GM21367 (cell line): ENCODE measurements around the gene PLCD1.
"Not testable (repeated sequence)": the region's sequence is repeated elsewhere in the genome, so short reads cannot be mapped to it uniquely, and the experiment has no call there.

Experiments used
- ATAC-seq: cut with Tn5 transposase; IDR thresholded peaks from one replicate; pipeline ENCODE4 v1.9.1; 2021; ENCODE audit not compliant: unreplicated experiment

Gene PLCD1

GRCh38 chr3:38029400-38030125 is at the start of gene PLCD1:
Gene PLCD1 (minus strand): TSS chr3:38029642. CDS start chr3:38029539, 103 bp downstream.
- ATAC-seq, result no peak

GRCh38 chr3:38077073-38077472 is 47.6 kb upstream of the PLCD1 start:
- ATAC-seq, result not testable (repeated sequence)

DNA sequence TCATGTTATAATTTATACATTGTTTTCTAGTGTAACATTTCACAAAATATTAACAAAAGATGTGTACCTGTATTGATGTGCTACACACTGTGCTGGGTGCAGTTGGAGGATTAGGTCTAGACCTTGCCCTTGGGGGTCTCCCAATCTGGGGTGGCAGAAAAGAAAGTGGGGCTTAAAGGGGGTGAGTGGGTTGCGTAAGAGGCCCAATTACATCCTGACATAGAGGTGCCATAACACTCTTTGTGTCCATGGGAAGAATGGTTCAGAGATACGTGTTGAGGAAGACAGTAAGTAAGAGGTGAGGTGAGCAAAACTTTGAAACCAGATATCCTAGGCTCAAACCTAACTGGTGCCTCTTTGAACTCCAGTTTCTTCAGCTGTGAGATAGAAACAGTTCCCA is 40.6 kb upstream of the PLCD1 start:
- no peak for ATAC-seq

- ATAC-seq, result no peak
These were observed 38.2 kb upstream of the PLCD1 start for GRCh38 chr3:38067508-38068233.

DNA sequence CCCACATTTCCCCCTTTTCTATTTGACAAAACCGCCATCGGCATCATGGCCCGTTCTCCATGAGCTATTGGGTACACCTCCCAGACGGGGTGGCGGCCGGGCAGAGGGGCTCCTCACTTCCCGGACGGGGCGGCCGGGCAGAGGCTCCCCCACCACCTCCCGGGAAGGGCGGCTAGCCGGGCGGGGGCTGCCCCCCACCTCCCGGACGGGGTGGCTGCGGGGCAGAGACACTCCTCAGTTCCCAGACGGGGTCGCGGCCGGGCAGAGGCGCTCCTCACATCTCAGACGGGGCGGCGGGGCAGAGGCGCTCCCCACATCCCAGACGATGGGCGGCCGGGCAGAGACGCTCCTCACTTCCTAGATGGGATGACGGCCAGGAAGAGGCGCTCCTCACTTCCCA is 35.0 kb upstream of the PLCD1 start:
- not testable (repeated sequence) for ATAC-seq

DNA sequence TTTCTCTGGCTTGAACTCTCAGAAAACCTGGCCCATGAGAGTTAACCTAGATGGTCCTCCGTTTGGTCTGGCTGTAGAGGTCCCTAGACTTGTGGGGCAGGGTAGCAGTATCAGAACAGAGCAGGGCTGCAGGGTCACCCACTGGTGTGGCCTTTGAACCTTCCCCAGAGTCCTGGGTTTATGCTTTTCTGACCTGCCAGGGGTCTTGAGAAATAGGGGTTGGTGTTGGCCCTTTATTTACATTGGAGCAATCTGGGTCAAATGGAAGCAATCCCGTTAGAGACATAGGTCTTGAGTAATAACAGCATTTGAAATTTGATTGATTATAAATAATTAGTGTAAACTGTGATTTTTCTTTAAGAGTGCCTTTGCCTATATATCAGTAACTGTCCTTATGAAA is 33.4 kb upstream of the PLCD1 start:
- no peak for ATAC-seq

GRCh38 chr3:38059591-38059990 is 30.1 kb upstream of the PLCD1 start:
- ATAC-seq, result no peak

DNA sequence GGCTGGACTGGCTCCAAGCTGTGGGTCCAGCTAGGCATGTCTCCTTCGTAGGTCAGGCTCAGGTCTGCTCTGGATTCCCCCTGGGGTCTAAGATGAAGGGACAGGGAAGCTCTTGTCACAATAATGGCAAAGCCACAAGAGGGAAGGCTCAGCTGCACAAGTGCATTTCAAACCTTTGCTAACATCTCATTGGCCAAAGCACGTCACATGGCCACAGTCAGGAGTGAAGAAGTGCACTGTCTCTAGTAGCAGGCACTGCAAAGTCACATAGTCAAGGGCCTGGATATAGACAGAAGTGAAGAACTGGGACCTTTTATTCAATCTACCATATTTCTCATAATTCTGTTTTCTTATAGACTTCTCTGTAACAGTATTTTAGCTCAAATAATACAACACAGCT is 29.7 kb upstream of the PLCD1 start:
- no peak for ATAC-seq

DNA sequence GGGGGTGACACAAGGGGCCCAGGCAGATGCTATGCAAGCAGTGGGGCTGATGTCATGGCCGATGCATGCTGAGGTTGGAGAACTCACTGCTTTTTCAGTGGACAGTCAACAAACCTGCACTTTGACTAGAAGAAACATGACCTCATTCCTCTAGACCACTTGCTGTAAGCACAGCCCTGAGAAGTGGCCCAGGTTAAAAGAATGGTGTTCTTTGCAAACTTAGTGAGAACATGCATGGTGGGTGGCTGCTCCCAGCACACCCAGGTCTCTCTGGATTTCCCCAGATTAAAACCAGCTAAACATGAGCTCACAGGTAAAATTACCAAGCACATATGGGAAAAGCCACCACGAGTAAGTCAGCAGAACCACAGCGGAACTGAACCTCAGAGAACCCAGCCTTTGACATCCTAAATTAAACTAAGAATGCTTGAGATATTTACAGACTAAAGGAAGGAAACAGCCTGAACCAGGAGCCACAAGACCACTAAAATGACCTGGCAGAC is 25.1 kb upstream of the PLCD1 start:
- ATAC-seq, result no peak

GRCh38 chr3:38053813-38054498 is 24.5 kb upstream of the PLCD1 start:
- ATAC-seq, result not testable (repeated sequence)

GRCh38 chr3:38053286-38053685 is 23.8 kb upstream of the PLCD1 start:
- ATAC-seq, result not testable (repeated sequence)

DNA sequence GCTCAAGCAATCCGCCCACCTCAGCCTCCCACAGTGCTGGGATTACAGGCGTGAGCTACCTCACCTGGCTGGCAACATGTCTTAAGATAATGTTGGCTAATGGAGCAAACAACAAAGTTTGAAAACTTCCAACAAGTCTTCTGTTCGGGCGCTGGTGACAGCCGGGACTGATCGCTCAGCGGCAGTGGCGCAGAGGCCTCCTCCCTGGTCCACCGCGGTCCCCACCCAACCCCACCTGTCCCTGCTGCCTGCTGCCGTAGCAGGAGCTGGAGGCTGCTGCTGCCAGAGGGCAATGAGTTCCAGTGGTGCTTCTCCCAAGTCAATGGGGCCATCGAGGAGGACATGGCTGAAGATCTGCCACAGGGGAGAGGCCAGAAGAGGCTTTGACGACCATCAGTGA is 21.7 kb upstream of the PLCD1 start:
- no peak for ATAC-seq

- no peak for ATAC-seq
These were observed 20.1 kb upstream of the PLCD1 start for GRCh38 chr3:38049358-38050126.

DNA sequence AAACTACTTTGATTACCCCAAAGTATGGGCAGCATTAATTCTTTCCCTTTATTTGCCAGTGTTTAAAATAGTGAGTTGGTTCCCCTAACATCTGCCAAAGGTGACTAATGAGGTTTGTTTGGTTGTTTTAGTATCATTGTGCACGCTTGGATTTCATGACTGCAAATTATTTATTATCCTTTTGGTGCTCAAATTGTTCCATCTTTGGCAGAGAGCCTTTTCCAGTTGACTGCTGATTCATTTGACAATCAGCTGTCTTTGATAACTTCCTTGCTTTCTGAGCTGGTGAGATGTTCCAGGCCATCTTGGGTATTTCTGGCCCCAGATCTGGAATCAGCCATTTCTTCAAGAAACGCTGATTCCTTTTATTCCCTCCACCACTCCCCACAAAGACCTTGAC is 18.5 kb upstream of the PLCD1 start:
- no peak for ATAC-seq

- ATAC-seq, result no peak
These were observed 17.4 kb upstream of the PLCD1 start for GRCh38 chr3:38046821-38047220.

DNA sequence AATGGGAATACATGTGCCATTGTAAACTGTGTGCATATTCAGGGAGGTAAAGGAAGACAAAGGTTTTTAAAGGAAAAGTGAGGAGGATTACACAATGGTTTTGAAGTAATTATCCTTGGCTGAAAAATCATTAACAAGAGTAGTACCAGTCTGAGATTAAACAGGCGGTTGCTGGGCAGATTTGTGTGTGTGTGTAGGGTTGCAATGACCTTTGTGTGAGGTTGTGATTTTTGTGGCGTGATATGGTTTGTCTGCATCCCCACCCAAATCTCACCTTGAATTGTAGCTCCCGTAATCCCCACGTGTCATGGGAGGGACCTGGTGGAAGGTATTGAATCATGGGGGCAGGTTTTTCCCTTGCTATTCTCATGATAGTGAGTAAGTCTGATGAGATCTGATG is 16.6 kb upstream of the PLCD1 start:
- ATAC-seq, result no peak

DNA sequence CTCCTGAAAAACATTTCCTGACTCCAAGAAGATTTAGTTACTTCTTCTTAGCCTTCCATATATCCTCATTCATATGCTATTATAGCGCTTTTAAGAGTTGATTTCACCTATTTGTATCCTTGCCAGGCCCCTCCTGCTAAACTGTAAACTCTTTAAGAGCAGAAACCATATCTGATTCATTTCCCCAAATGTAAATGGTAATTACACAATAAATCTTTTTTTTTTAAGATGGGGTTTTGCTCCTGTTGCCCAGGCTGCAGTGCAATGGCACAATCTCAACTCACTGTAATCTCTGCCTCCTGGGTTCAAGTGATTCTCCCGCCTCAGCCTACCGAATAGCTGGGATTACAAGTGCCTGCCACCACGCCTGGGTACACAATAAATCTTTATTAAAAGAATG is 14.0 kb upstream of the PLCD1 start:
- no peak for ATAC-seq

DNA sequence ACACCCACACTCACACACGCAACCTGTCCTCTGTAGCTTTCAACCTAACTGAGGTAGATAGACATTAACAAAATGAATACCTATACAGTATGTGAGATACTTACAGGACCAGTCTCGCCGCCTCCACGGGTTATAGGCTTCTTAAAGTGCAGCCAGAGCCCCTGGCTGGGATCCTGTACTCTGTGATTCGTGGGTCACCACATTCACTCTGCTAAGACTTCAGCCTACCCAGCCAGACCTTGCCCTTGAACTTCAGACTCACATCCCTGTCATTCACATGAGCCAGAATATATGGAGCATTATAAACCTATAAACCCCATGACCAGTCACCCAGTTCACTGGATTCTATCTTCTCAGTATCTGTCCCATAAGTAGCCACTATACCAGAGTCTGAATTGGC is 11.0 kb upstream of the PLCD1 start:
- ATAC-seq, result no peak

GRCh38 chr3:38039899-38040261 is 10.4 kb upstream of the PLCD1 start:
- ATAC-seq, result peak; percentile 45

DNA sequence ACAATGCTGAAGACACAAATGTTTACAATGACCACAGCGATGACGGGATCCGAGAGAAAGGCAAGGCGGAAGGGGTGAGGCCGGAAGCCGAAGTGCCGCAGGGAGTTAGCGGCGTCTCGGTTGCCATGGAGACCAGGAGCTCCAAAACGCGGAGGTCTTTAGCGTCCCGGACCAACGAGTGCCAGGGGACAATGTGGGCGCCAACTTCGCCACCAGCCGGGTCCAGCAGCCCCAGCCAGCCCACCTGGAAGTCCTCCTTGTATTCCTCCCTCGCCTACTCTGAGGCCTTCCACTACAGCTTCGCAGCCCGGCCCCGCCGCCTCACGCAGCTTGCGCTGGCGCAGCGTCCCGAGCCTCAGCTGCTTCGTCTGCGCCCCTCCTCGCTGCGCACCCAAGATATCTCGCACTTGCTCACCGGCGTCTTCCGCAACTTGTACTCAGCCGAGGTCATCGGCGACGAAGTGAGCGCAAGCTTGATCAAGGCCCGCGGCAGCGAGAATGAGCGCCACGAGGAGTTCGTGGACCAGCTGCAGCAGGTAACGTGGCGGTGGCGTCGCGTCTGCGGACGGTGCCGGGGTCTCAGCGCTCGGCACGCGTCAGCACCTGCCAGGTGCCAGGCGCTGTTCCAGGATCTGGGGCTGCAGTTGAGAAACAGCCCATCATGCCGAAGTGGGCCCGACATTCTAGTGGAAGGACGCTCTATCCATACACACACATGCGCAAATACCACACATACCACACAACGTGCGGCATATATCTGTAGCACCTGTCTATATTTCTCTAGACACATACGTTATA is 9.9 kb upstream of the PLCD1 start, which contains the start of gene DLEC1:
Gene DLEC1, plus strand, starts transcription at position 108 of the 798 bp plus-strand sequence. Its CDS starts 18 bp downstream, at position 126.
- ATAC-seq, result peak; percentile 88
